Measurements from ENCODE around the gene KLK6.
"Not testable (repeated sequence)": the region's sequence is repeated elsewhere in the genome, so short reads cannot be mapped to it uniquely, and the experiment has no call there.

KLK6 gene

DNA sequence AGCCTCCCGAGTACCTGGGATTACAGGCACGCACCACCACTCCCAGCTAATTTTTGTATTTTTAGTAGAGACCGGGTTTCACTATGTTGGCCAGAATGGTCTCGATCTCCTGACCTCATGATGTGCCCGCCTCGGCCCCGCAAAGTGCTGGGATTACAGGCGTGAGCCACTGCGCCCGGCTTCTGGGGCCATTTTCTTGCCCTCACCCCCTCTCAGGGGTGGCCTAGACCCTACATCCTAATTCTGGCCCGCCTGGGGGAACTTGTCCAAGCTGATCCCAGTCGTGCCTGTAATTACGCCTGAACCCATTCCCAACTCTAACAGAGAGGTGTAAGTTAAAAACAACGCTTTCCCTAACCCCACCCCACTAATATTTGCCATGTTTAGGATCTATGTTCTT lies 15.0 kb upstream of the KLK6 start:
- DNase-seq = not testable (repeated sequence)

DNA sequence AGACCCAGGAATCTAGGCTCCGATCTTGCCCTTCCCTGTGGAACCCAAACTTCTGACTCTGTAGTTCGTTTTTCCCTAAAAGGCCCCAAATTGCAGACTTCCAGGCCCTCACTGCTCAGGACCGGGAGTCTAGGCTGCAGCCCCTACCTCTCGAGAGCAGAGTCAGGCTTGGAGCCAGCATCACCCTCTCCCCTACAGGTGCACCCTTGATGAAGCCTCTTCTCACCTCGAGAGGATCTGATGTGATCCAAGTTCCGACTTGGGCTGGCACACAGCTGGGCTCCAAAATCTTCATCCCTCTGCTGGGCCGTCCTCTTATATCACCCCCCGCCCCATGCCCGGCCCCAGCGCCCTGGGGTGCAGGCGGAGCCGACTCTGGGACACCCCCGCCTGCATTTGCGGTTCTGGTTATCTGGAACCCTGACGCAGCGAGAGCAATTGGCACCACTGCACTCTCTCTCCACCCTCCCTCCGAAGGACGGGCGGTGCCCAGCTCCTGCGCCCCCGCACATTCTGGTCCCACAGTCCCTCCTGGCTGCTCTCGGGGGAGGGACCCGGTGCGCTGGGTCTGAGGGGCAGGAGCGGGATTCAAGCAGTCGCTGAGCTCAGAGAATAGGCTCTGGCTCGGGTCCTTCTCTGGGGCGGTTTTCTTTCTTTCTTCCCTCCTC lies 14.4 kb upstream of the KLK6 start, which contains the start of gene KLK7:
Gene KLK7, minus strand, starts transcription at position 293 of the 668 bp plus-strand sequence. CDS start 1,518 bp downstream, outside the sequence.
- no peak for DNase-seq

DNA sequence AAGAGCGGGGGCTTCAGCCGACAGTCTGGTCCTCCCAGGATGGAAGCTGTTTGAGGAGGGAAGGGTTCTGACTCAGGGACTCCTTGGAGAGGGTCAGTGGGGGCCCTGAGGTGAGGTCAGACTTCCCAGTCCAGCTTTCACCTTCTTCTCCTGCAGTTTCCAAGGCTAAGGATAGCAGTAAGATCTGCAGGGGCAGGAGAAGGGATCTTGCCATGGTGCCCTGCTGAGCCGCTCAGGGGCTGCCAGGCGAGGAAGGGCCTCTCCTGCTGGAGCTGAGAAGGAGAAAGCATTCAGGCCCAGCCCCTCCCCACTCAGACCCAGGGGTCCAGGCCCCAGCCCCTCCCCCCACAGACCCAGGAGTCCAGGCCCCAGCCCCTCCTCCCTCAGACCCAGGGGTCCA lies 12.8 kb upstream of the KLK6 start:
- no peak for DNase-seq

DNA sequence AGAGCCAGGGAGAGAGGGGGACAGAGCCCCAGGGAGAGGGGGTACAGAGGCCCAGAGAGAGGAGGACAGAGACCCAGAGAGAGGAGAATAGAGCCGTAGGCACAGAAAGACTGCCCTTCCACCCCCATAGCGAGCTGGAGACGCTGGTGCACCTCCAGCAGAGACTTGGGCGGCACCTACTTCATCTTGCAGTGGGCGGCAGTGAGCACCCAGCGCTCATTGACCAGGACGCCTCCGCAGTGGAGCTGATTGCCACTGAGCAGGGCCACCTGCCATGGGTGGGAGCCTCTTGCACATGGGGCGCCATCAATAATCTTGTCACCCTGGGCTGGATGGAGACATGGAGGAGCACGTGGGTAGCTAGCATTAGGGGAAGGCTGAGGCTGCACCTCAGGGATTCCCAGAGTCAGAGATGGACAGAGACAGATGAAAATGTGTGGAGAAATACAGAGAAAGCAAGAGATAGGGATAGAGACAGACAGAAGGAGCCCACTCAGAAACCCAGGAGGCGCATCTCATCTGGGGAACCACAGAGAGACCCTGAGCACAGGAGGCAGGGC lies 12.3 kb upstream of the KLK6 start:
- no peak for DNase-seq

DNA sequence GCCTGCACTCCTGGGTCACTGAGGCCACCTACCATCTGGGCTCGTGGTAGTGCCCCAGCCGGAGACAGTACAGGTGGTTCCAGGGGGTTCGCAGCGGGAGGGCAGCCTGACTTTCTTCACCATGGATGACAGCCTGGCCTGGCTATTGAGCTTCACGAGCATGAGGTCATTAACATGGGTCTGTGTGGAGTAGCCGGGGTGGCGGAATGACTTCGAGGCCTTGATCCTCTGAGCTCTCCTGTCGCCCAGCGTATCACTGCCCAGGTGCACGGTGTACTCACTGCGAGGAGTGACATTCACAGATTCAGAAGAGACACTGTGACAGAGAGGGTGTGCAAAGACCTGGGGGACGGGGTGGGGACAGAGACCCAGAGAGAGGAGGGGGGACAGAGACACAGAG lies 10.8 kb upstream of the KLK6 start:
- no peak for DNase-seq

DNA sequence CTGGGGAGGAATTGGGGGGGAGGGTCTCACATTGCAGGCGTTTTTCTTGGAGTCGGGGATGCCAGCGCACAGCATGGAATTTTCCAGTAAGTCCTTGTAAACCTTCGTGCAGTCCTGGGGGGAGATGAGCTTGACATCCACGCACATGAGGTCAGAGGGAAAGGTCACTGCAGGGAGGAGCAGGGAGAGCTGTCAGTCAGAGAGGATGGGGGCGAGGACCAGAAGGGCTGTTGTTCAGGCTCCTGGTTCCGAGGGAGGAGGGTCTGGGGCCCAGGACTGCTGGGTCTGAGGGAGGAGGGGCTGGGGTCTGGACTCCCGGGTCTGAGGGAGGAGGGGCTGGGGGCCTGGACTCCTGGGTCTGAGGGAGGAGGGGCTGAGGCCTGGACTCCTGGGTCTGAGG lies 10.4 kb upstream of the KLK6 start:
- DNase-seq = no peak

DNA sequence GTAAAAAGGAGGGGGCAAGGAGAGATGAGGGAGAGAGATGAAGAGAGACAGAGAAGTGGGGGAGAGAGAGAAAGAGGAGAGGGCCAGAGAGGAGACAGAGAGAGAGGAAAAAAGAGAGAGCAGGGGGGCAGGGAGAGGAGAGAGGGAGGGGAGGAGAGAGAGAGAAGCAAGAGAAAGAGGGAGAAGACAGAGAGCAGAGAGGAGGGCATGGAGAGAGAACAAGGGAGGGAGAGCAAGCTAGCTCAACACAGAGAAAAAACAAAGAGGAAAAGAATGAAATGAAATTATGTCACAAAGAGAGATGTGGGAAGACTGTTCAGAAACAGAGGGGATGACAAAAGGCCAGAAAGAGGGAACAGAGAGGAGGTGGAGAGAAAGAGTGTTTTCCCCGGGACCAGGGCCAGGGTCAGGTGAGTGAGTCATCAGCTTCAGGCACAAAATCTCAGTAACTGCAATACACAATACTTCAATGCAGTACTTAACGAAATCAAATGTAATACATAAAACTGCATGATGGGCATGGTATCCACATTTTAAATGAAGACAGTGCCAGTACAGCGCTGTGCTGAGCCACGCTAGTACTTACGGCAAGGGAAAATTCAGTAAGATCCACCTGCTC lies 9.5 kb upstream of the KLK6 start:
- no peak for DNase-seq

DNA sequence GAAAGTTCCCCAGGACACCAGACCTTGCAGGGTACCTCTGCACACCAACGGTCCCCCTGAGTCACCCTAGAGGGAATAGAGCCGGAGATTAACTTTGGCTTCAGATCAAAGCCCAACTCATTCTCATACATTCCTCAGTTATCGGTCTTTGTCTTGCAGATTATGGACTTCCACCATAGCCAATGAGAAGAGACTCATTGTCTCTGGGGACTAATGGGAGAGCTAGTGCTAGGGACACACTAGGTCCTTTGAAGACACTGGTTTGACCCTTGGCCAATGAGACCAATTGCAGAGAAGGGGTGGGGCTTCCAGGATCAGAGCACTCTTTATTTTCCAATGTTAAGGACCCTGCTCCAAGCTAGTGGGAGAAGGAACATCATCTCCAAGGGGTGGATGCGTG lies 8.2 kb upstream of the KLK6 start:
- no peak for DNase-seq

DNA sequence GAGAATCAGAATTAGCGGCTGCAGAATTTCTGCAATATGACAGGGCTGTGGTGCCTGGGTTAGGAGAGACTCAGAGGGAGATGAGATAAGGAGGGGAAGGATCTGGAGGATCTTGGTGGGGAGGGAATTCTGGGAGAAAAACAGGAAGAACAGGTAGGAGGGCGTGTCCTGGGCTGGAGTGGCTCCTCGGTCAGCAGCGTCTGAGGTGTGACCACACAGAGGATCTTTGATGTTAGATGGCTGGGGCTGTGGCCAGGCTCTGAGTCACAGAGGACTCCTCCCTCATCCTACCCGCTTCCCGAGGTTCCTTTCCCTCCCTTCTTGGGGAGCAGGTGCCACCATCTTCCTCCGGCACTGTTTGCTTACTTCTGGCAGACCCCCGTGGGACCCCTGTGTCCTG lies 6.4 kb upstream of the KLK6 start:
- DNase-seq = no peak

DNA sequence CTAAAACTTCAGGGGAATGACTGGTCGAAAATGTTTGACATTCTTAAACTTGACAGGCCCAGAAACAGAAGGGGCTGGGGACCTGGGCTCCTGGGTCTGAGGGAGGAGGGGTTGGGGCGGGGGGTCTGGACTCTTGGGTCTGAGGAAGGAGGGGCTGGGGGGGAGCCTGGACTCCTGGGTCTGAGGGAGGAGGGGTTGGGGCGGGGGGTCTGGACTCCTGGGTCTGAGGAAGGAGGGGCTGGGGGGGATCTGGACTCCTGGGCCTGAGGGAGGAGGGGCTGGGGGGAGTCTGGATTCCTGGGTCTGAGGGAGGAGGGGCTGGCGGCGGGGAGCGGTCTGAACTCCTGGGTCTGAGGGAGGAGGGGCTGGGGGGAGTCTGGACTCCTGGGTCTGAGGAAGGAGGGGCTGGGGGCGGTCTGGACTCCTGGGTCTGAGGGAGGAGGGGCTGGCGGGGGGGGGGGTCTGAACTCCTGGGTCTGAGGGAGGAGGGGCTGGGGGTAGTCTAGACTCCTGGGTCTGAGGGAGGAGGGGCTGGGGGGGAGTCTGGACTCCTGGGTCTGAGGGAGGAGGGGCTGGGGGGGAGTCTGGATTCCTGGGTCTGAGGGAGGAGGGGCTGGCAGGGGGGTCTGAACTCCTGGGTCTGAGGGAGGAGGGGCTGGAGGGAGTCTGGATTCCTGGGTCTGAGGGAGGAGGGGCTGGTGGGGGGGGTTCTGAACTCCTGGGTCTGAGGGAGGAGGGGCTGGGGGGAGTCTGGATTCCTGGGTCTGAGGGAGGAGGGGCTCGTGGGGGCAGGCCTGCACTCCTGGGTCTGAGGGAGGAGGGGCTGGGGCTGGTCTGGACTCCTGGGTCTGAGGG lies 5.5 kb upstream of the KLK6 start:
- no peak for DNase-seq

DNA sequence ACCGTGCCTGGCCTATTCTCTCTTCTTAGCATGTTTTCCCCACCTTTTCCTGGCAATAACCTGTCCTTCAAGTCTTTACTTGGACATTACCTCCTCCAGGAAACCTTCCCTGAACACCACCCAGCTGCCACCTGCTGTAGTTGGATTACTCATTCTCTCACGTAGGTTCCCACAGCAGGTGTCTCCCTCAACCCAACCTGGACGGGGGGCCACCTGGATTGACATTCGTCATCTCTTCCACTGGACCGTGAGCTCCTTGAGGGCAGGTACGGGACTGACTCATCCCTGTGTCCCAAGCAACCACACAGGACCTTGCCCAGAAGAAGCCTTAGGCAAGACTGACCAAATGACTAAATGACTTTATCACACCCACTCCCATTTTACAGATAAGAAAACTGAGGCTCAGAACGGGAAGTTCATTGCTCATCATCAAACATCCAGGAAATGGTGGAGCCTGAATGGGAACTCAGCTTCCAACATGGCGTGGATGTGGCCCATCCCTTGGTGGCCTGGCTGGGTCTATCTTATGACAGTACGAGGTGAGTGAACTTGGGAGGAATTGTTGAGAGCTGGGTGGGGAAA lies 3.5 kb upstream of the KLK6 start:
- DNase-seq = no peak

DNA sequence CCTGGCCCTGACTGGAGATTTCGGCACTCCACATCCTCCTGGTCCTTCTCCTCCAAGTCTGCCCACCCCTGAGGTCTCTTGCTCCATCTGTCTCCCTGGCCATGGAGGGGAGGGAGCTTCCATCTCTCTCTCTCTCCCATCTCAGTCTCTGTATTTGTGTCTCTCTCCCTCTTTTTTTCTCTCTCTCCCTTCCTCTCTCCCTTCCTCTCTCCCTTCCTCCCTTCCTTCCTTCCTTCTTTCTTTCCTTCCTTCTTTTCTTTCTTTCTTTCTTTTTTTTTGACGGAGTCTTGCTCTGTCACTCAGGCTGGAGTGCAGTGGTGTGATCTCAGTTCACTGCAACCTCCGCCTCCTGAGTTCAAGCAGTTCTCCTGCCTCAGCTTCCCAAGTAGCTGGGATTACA lies 419 bp upstream of the KLK6 start:
- DNase-seq = not testable (repeated sequence)

DNA sequence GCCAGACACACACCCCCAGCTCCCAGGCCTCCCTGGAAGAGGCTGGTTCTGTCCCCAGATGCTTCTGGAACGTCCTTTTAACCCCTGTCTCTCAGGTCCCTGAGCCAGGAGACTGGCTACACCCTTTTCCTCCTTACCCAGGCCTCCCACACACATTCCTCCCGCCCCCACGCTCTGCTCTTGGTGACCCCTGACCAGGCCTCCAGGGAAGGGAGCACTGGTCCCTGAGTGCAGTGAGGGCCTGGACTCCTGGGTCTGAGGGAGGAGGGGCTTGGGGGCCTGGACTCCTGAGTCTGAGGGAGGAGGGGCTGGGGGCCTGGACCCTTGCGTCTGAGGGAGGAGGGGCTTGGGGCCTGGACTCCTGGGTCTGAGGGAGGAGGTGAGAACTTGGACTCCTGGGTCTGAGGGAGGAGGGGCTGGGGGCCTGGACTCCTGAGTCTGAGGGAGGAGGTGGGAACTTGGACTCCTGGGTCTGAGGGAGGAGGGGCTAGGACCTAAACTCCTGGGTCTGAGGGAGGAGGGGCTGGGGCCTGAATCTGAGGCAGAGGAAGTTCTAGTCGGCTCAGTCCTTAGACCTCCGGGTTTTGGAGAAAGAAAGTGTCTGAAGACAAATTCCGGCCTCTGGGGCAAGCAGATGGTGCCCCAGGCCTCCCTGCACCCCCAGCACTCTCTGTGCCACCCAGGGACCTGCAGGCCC lies 527 bp downstream of the KLK6 start:
- no peak for DNase-seq

DNA sequence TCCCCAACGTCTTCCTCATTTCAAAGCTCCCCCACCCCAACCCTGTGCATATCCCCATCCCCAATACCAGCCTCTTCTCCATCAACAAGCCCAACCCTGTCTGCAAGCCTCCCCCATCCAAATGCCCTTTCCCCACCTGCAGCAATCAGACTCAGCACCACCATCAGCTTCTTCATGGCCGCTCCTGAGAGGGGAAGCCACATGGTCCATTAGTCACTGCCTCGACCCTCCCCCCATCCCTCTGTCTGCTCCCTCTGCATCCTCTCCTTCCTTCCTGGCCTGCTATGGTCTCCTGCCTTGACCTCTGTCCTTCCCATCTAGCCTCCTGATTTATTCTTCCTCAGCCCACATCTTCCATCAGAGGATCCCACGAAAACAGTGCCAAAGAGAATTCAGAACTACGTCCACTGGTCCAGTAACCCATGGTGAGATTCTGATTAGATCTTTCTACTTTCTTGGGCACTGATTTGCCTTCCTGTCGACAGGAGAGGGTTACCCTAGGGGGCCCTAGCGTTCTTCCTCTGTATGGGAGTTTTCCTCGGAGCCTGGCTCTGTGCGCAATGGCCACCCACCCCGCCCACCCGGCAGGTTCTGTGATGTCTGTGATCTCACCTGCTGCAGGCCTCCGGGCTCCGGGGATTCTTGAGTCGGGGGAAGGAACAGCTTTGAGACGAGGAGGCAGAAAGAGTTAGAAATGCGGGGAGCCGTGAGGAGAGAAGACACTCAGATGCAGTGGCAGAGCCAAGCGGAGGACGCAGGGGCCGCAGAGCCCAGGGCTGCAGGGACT lies 1.3 kb downstream of the KLK6 start:
- no peak for DNase-seq

DNA sequence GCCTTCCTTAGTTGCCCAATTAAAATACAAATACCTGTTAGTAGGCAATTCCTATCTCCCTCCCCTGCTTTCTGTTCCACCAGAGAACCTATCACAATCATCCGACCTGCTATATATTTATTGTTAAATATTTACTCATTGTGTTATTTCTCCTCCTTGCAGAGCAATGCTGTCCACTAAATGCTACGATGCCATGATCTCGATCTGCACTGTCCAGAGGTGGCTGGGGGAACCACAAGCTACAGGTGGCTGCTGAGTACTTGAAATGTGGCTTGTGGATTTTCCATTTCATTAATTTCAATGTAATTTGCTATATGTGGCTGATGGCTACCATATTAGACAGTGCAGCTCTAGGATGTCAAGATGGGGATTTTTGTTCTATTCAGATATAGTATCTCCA lies 5.1 kb downstream of the KLK6 start:
- no peak for DNase-seq

DNA sequence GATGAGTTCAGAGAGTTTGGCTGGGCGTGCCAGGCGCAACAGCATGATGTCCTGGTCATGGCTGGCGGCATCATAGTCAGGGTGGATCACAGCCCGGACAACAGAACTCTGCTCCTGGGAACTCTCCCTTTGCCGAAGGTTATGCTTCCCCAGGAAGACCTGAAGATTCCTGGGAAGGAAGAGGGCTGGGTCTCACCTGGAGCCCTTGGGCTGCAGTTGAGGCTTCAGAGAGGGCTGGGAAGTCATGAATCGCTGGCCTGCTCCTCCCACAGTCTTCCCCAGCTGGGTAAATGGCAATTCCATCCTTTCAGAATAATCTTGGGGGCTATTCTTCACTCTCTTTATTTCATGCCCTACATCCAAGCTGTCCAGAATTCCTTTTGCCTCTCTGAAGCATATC lies 6.0 kb downstream of the KLK6 start:
- DNase-seq = no peak

DNA sequence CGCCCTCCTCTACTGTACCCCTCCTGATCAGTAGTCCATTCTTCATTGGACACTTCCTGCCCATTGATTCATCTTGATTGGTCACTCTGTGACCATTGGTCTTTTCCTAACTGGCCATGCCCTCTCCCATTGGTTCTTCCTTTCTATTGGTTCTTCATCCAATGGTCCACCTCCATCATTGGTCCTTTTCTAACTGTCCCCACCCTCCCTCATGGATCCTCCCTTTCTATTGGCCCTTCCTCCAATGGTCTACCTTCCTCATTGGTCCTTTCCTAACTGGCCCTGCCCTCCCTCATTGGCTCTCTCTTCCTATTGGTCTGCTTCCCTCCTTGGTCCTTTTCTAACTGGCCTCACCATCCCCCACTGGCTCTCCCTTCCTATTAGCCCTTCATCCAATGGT lies 7.1 kb downstream of the KLK6 start:
- no peak for DNase-seq

DNA sequence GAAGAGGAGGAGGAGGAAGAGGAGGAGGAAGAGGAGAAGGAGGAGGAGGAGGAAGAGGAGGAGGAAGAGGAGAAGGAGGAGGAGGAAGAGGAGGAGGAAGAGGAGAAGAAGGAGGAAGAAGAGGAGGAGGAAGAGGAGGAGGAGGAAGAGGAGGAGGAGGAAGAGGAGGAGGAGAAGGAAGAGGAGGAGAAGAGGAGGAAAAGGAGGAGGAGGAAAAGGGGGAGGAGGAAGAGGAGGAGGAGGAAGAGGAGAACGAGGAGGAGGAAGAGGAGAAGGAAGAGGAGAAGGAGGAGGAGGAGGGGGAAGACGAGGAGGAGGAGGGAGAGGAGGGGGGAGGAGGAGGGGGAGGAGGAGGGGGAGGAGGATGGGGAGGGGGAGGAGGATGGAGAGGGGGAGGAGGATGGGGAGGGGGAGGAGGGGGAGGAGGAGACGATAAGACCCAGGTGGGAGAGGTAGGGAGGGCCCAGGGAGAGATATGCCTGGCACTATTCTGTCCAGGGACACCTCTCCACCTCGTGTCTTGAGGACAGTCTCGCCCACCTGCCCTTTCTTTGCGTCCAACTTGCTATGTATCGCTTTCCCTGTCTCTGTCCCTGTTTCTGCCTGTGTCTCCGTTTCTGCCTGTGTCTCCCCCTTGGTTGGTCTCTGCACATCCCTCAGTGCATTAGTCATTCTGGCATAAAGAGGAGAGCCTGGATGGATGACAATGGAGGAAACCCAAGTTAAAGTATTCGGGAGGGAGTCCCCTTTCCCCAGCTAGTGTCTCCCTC lies 9.5 kb downstream of the KLK6 start:
- DNase-seq = no peak

DNA sequence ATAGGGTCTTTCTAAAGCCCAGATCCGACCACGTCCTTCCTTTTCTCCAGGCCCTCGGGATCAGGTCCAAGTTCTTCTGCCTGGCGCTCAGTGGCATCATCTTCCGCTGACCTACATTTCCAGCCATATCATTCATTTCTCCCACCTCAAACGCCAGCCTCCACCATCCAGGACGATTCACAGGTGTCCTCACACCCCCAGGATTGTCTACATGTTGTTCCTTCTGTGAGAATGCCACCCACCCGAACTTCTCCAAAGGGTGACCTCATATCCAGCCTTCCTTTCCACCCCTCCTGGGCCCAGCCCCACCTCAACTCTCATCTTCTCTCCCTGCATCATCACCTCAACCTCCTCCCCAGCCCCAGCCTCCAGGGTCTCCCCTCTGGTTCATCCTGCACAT lies 11.8 kb downstream of the KLK6 start:
- DNase-seq = no peak

DNA sequence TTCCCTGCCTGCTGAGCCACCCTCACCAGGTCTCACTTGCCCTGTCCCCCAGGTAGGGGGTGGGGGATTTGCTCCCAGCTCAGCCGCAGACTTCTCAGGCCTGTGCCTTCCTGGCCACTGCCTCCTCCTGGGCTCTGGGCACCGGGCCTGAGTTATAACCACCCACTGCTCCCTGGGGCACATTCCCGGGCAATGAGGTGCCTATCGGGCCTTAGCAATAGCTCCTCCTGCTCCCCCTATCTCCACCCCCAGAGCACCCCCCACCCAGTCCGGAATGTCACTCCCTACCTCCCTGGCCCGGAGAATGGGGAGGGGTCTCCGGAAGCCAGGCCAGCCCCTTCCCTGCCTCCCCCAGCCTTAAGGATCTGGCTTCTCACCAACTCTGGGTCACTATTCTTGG lies 16.5 kb downstream of the KLK6 start, which contains the start of gene KLK5:
Gene KLK5, minus strand, starts transcription at position 129 of the 400 bp plus-strand sequence. CDS start 381 bp downstream, outside the sequence.
- DNase-seq = no peak

DNA sequence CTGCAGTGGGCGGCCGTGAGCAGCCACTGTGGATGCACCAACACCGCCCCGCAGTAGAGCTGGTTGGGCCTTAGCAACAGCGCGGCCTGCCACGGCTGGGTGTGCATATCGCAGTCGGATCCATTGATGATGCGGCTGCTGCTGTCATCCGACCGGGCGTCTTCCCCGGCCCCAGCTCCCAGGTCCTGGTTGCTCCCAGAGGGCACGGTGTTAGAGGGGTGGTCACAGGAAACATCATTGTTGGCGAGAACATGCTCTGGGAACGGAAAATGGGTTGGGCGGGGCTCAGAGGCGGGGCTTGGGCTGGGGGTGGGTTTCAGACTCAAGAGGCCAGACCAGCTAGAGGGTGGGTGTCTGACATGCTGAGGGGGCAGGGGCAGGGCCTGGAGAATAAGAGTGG lies 19.5 kb downstream of the KLK6 start:
- no peak for DNase-seq

Data from stimulated activated naive CD4-positive, alpha-beta T cell (primary cell).